Activated naive CD4-positive, alpha-beta T cell treated with anti-CD3 and anti-CD28 coated beads, Interleukin-2, amount 50 U/mL, for 24 hours (primary cell): ENCODE data around the gene PPM1H.
"Not testable (repeated sequence)": the region's sequence is repeated elsewhere in the genome, so short reads cannot be mapped to it uniquely, and the experiment has no call there.

Experiments used
- H3K27ac Mint-ChIP-seq: one replicate; pipeline ENCODE4 v1.8.0; 2021; ENCODE audit warnings: mild to moderate bottlenecking, mixed read lengths
- H3K27me3 Mint-ChIP-seq: one replicate; pipeline ENCODE4 v1.8.0; 2021; ENCODE audit warnings: mixed read lengths
- H3K36me3 Mint-ChIP-seq: one replicate; pipeline ENCODE4 v1.8.0; 2021; ENCODE audit warnings: mixed read lengths
- H3K4me1 Mint-ChIP-seq: one replicate; pipeline ENCODE4 v1.8.0; 2021; ENCODE audit warnings: mixed read lengths
- H3K4me3 Mint-ChIP-seq: one replicate; pipeline ENCODE4 v1.8.0; 2021; ENCODE audit warnings: mild to moderate bottlenecking, mixed read lengths
- H3K9me3 Mint-ChIP-seq: one replicate; pipeline ENCODE4 v1.8.0; 2021; ENCODE audit warnings: mixed read lengths

PPM1H gene, protein sequence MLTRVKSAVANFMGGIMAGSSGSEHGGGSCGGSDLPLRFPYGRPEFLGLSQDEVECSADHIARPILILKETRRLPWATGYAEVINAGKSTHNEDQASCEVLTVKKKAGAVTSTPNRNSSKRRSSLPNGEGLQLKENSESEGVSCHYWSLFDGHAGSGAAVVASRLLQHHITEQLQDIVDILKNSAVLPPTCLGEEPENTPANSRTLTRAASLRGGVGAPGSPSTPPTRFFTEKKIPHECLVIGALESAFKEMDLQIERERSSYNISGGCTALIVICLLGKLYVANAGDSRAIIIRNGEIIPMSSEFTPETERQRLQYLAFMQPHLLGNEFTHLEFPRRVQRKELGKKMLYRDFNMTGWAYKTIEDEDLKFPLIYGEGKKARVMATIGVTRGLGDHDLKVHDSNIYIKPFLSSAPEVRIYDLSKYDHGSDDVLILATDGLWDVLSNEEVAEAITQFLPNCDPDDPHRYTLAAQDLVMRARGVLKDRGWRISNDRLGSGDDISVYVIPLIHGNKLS

DNA sequence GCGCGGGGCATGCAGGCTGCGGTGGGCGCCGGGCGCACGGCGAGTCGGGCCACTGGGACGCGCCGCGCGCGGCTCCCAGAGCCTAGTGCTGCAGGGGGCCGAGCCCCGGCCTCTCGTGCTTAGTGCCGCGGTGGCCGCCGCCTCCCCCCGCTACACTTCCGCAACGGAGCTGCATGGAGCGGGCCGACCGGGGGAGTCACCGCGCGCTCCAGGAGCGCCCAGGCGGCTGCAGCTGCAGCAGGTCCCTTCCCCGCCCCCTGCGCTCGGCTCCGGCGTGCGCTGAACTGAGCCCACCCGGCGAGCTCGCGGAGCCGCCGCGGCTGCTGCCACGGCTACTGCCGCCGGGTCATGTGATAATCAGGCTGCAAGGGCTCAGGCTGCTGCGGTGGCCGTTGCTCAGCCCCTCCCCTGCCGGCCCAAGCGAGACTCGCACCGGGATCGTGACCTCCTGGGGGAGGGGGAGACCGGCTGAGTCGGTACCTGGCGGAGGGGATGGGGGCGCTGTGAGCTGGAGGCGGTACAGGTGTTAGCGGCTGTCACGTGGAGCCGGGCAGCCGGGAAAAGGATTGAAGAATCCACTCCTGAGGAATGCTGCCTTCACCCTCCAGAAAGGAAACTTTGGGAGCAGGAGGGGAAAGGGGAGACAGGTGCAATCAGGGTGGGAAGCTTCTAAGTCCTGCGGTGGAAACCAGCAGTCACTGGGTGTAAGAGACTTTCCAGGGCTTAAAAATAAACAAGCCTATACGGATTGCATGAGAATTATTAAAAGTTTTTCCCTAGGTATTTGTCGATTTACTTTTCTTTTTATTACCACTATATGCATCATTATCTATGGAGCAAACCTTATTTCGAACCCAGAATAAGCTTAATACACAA, at the start of gene PPM1H:
TSS of gene PPM1H (minus strand) at position 352 of the 876 bp plus-strand sequence. CDS start 414 bp downstream, outside the sequence.
- peaks cover 29% of the 10 kb centered on the region for H3K27me3 Mint-ChIP-seq

DNA sequence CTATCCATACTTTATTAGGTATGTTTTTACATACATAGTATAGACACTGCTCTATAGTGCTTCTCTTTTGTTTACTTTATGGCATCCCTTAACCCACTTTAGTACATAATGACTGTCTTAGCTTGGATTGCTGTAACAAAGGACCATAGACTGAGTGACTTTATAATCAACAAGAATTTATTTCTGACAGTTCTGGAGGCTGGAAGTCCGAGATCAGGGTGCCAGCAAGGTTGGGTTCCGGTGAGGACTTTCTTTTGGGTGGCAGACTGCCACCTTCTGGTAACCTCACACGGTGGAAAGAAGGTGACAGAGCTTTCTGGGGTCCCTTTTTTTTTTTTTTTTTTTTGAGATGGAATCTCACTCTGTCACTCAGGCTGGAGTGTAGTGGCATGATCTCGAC, 48.6 kb upstream of the PPM1H start:
- Mint-ChIP-seq H3K4me3 (no peak overlapping the region), H3K27ac (no peak overlapping the region), H3K9me3 (no peaks in the 10 kb centered on the region), H3K27me3 (peaks cover 2% of the 10 kb centered on the region), H3K4me1 (no peaks in the 10 kb centered on the region), H3K36me3 (no peaks in the 10 kb centered on the region)

More for the DNA sequence above, at the start of gene PPM1H:
- peaks cover 13% of the 10 kb centered on the region for H3K4me1 Mint-ChIP-seq
- peaks cover 4% of the 10 kb centered on the region for H3K9me3 Mint-ChIP-seq
- H3K4me3 Mint-ChIP-seq = peak within 1 kb of the TSS; percentile 82
- peaks cover 2% of the 10 kb centered on the region for H3K36me3 Mint-ChIP-seq
- H3K27ac Mint-ChIP-seq = no peak within 1 kb of the TSS

DNA sequence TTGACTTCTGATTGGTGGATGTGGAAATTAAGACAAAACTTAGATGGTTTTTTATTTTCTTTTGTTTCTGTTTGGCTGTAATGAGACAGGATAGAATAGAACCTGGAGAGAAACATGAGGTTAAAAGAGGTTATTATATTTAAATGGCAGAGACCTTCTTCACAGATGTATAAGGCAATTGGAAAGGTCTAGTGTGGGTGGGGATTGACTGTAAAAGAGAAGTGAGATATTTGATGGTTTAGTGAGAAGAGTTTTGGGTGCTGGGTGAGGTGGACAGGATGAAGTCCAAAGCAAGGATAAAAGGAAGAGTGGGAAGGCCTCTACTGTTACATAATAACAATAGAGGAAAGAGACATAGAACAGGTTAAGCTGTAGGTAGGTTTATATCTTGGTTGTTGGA, 43.8 kb upstream of the PPM1H start:
- no peak overlapping the region for H3K4me3 Mint-ChIP-seq
- no peaks in the 10 kb centered on the region for H3K36me3 Mint-ChIP-seq
- H3K27me3 Mint-ChIP-seq = peaks cover 2% of the 10 kb centered on the region
- peaks cover 6% of the 10 kb centered on the region for H3K9me3 Mint-ChIP-seq
- no peak overlapping the region for H3K27ac Mint-ChIP-seq
- no peaks in the 10 kb centered on the region for H3K4me1 Mint-ChIP-seq

DNA sequence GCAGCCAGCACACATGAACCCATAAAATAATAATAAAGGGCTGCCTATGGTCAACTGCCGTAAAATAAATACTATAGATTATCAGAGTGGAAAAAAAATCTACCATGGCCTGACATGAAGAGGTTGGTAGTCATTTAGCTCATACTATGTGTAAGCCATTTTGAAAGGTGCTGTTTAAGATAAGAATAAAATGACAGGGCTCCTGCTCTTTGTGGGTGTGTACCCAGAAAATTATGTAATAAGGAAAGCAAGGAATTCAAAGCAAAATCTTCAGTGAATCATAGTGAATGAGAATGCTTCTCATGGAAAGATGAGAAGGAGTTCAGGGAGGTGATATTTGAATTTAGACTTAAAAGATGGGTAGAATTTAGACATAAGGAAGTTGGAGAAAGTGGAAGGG, 42.9 kb upstream of the PPM1H start:
- Mint-ChIP-seq H3K36me3 (no peaks in the 10 kb centered on the region), H3K27me3 (peaks cover 2% of the 10 kb centered on the region), H3K27ac (no peak overlapping the region), H3K9me3 (peaks cover 6% of the 10 kb centered on the region), H3K4me3 (no peak overlapping the region), H3K4me1 (no peaks in the 10 kb centered on the region)

DNA sequence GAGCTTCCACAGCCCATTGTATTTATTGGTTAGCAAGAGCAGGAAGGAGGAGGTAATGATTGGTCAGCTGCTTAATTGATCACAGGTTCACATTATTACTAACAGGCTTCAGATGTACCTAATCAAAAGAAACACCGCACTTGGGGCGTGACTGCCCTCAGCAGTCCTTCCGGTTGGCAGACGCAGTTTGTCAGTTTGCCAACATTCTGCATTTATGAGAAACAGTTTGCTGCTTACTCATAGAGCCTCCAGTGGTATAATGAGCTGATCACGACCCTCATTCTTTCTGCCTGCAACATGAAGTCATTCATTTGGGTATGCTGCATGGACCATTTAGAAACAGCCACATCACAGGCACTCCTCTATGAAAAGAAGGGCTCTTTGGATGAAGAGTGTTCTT, 42.5 kb upstream of the PPM1H start:
- Mint-ChIP-seq H3K9me3 (peaks cover 6% of the 10 kb centered on the region), H3K4me3 (no peak overlapping the region), H3K36me3 (no peaks in the 10 kb centered on the region), H3K27me3 (peaks cover 2% of the 10 kb centered on the region), H3K27ac (no peak overlapping the region), H3K4me1 (no peaks in the 10 kb centered on the region)

DNA sequence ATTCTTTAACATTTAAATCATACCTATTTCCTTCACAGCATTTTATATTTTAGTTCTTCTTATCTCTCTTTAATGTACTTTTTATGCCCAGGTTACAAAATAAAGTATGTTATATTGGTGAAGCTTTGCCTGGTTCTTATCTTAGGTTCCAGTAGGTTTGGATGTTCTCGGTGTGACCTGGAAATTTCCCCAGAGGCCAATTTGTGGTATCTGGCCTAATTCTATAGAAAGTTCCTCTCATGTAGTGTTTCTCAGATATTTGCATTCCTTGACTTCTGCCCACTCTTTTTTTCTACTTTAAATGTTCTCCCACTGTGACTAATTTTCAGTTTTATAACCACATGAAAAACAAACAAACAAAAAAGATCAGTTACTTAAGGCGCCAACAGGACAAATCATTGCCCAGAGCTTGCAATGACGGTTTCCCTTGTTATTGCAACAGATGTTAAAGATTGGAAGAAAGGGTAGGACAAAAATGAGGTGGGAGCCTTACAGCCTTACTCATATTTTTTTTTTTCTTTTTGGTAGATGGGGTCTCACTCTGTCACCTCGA, 41.2 kb upstream of the PPM1H start:
- Mint-ChIP-seq H3K27me3 (peaks cover 2% of the 10 kb centered on the region), H3K27ac (no peak overlapping the region), H3K9me3 (peaks cover 6% of the 10 kb centered on the region), H3K4me1 (no peaks in the 10 kb centered on the region), H3K36me3 (no peaks in the 10 kb centered on the region), H3K4me3 (no peak overlapping the region)

DNA sequence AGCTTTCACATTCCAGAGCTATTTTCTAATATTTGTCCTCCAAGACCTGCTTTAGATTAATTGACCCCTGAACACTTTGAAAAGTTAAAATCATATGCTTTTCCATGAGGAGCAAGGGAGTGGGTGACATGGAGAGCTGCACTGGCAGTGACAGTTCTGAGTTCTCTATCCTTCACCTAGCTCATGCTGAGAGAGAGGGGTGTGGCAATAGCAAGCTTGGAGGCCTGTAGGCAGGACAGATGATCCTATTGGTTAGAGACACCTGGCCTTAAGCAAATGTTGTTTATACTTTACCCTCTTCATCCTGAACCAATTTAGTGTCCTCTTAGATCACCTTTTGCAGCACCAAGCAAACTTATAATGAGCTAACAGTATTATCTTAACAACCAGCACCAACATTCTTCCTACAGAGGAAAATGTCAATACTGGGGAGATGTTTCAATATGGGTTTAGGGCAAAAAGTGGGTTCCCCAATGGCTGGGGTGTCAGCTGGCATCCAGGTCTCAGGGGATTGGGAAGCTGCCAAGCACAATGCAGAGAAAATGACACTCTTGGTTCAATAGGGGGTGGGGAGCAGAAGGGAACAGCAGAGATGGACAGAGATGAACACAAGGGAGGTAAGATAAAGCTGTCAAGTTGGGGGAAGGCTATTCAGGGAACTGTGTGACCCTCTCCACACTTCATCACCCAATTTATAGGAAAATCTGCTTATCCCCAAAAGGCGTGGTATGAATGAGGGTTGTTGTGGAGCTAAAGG, 37.0 kb upstream of the PPM1H start:
- Mint-ChIP-seq H3K27me3 (peaks cover 2% of the 10 kb centered on the region), H3K36me3 (no peaks in the 10 kb centered on the region), H3K27ac (no peak overlapping the region), H3K4me3 (no peak overlapping the region), H3K4me1 (no peaks in the 10 kb centered on the region), H3K9me3 (peaks cover 6% of the 10 kb centered on the region)

DNA sequence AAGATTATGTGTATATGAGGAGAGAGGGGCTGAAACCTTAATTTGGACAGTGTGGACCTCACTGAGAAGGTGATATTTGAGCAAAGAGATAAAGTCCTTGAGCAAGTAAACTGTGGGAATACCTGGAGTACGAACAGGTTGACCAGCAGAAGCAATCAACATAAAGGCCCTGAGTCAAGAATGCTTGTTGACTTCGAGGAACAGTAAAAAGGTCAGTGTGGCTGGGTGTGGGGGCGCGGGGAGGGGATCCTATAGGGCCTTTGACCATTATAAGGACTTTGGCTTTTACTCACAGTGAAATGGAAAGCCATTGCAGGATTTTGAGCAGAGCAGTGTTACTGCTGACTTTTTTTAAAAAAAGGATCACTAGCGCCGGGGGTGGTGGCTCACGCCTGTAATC, 34.7 kb upstream of the PPM1H start:
- Mint-ChIP-seq H3K36me3 (no peaks in the 10 kb centered on the region), H3K4me1 (no peaks in the 10 kb centered on the region), H3K27ac (no peak overlapping the region), H3K4me3 (no peak overlapping the region), H3K9me3 (peaks cover 6% of the 10 kb centered on the region), H3K27me3 (peaks cover 2% of the 10 kb centered on the region)

DNA sequence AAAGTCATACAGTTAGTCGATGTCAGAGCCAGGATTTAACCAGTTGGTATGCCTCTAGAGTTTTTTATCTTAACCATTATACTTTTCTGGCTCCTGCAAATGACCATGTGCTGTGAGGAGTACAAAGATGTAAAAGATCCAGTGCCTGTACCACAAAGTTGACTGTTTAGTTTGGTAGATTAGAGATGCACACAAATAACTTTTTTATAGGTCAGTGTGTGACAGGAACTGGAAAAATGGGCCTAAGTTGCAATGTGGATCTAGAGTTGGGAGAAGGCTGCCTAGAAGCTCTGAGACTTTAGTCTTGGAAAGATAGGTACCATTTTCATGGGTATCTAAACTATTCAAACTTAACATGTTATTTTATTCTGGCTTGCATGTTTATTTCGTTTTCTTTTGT, 32.8 kb upstream of the PPM1H start:
- Mint-ChIP-seq H3K36me3 (no peaks in the 10 kb centered on the region), H3K9me3 (no peaks in the 10 kb centered on the region), H3K4me3 (no peak overlapping the region), H3K27me3 (no peaks in the 10 kb centered on the region), H3K27ac (no peak overlapping the region), H3K4me1 (no peaks in the 10 kb centered on the region)

DNA sequence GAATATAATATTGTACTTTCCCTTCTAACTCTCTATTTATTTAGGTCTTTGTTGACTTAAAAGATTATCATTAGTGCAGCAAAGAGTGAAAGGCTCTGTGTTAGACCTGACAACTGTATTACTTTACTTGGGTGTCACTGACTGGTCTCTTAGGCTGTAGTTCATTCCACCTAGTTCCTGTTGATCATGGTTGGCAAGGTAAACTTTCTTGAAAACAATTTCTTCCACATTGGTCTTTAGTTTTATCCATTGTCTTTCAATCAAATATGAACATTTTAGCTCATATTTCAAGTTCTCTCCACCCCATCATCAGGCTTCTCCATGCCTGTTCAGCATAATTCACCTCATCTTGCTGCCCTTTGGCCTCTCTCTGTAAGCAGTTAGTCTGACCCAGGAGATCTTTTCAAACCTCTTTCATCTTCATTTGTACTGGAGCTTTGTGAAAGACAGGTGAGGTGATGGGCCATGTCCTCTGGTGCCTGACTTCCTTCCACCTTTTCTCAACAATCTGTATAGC, 32.1 kb upstream of the PPM1H start:
- no peaks in the 10 kb centered on the region for H3K4me1 Mint-ChIP-seq
- no peak overlapping the region for H3K4me3 Mint-ChIP-seq
- H3K27ac Mint-ChIP-seq = no peak overlapping the region
- no peaks in the 10 kb centered on the region for H3K36me3 Mint-ChIP-seq
- H3K27me3 Mint-ChIP-seq = no peaks in the 10 kb centered on the region
- H3K9me3 Mint-ChIP-seq = no peaks in the 10 kb centered on the region

DNA sequence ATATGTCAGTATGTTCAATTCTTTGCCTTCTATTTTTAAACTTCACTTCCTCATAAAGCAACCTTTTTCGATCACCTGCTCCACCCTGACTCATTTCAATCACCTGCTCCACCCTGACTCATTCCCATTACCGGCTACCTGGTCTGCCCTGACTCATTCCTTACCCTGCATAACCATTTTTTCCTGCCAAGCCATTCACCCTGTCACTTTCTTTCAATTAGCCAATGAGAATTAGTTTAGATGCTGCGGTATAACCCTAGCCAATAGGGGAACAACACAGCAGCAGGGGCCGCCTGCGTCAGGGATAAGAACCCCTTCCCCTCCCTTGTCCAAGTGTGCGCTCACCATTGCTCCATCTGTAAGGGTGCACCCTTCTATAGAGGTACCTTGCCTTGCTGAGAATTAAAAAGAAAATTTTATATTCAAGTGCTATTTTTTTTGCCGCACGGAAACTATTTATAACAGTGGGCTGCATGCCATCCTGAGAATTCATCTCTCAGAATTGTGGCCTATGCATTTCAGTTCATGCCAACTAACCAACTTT, 31.6 kb upstream of the PPM1H start:
- H3K27me3 Mint-ChIP-seq, H3K4me3 Mint-ChIP-seq, H3K4me1 Mint-ChIP-seq, H3K9me3 Mint-ChIP-seq, H3K36me3 Mint-ChIP-seq, H3K27ac Mint-ChIP-seq: not testable (repeated sequence)

DNA sequence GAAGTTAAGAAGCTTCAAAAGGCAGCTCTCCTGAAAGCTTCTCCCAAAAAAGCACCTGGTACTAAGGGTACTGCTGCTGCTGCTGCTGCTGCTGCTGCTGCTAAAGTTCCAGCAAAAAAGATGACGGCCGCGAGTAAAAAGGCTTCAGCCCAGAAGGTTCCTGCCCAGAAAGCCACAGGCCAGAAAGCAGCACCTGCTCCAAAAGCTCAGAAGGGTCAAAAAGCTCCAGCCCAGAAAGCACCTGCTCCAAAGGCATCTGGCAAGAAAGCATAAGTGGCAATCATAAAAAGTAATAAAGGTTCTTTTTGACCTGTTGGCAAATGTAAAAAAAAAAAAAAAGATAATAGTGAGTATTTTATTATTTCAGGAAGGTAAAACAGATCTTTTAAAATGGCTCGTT, 30.8 kb upstream of the PPM1H start:
- H3K27me3 Mint-ChIP-seq, H3K4me1 Mint-ChIP-seq, H3K36me3 Mint-ChIP-seq, H3K9me3 Mint-ChIP-seq, H3K27ac Mint-ChIP-seq, H3K4me3 Mint-ChIP-seq: not testable (repeated sequence)

DNA sequence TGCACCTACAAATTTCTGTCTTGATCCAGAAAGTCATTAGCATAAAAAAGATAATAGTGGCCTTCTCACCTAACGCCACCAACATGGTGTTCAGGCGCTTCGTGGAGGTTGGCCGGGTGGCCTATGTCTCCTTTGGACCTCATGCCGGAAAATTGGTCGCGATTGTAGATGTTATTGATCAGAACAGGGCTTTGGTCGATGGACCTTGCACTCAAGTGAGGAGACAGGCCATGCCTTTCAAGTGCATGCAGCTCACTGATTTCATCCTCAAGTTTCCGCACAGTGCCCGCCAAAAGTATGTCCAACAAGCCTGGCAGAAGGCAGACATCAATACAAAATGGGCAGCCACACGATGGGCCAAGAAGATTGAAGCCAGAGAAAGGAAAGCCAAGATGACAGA, 30.3 kb upstream of the PPM1H start:
- not testable (repeated sequence) for H3K4me3 Mint-ChIP-seq, H3K4me1 Mint-ChIP-seq, H3K27ac Mint-ChIP-seq, H3K27me3 Mint-ChIP-seq, H3K9me3 Mint-ChIP-seq, H3K36me3 Mint-ChIP-seq

DNA sequence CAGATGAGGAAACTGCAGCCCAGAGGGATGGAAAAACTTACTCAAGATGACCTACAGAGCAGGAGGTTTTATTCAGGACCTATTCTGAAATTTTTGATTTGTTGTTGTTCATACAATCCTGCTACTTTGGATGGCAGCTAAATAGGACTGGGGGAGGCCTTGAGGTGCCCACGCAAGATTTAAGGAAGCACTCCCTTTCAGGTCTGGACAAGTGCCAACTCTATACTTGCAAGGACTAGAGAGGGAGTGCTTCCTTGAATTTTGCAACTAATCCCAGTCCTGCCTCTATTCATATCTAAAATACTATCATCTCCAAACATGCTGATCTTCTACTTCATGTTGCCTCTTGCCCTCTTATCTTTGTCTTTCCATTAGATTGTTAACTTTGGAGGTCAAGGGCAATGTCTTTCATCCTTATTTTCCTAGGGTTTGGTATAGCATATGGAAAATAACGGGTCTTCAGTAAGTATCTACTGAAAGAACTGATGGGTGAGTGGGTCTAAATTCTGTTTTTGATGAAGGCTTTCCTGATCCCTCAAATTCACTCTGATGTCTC, 28.6 kb upstream of the PPM1H start:
- no peak overlapping the region for H3K4me3 Mint-ChIP-seq
- H3K9me3 Mint-ChIP-seq = no peaks in the 10 kb centered on the region
- H3K27me3 Mint-ChIP-seq = no peaks in the 10 kb centered on the region
- H3K27ac Mint-ChIP-seq = no peak overlapping the region
- no peaks in the 10 kb centered on the region for H3K4me1 Mint-ChIP-seq
- no peaks in the 10 kb centered on the region for H3K36me3 Mint-ChIP-seq

DNA sequence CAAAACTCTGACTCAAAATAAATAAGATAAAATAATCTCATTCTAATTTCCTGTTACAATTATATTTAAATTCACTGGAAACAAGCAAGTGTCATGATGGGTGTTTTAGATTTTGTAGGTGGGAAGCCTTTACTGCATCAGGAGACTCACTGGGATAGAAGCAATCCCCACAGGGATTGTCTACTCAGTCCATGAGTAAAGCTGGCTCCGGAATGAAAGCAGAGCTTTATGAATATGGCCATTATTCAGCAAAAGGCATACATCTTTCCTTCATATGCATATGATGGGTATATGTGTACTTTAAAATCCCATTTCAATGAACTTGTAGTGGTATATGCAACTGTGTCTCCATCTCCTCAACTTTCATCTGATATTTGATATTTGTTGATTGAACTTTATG, 25.4 kb upstream of the PPM1H start:
- H3K36me3 Mint-ChIP-seq = no peaks in the 10 kb centered on the region
- H3K4me1 Mint-ChIP-seq = no peaks in the 10 kb centered on the region
- H3K27me3 Mint-ChIP-seq = no peaks in the 10 kb centered on the region
- H3K27ac Mint-ChIP-seq = no peak overlapping the region
- no peaks in the 10 kb centered on the region for H3K9me3 Mint-ChIP-seq
- H3K4me3 Mint-ChIP-seq = no peak overlapping the region
